ENCODE data around the gene COMT. TPM values are rescaled to one million over a fixed set of nuclear protein-coding genes. Genes with fewer than 3 reads are reported as not detected.

The COMT gene
- total and polyA plus RNA-seq, 11 donors = 69.7 to 249 (median 119) TPM

- ATAC-seq = no peak
- Histone ChIP-seq H3K4me3 (no peak overlapping the region), H3K36me3 (peaks cover 0 to 51% (median 26%) of the 10 kb centered on the region in 9 donors), H3K27me3 (no peaks in the 10 kb centered on the region), H3K4me1 (peaks cover 0 to 26% (median 10%) of the 10 kb centered on the region in 12 donors), H3K9me3 (no peaks in the 10 kb centered on the region), H3K27ac (no peak overlapping the region)
- intact Hi-C loops (cut with DNase I) = no loop called here
- TF ChIP-seq POLR2A (IDR thresholded peaks at IDR 0.05) = no peak
- TF ChIP-seq CTCF (IDR thresholded peaks at IDR 0.05) = no peak
- 93 to 100% (median 95%) methylated on average over 9 to 15 of the region's 15 CpGs for WGBS, 4 donors
- no peak for DNase-seq
Observed at GRCh38 chr22:19893363-19893762, 48.2 kb upstream of the COMT start.

- H3K4me1 ChIP-seq = peaks cover 0 to 26% (median 10%) of the 10 kb centered on the region in 12 donors
- no peak overlapping the region for H3K4me3 ChIP-seq
- no peak for TF ChIP-seq CTCF (IDR thresholded peaks at IDR 0.05)
- TF ChIP-seq POLR2A (IDR thresholded peaks at IDR 0.05) = no peak
- no peak overlapping the region for H3K27ac ChIP-seq
- H3K36me3 ChIP-seq = peaks cover 0 to 56% (median 32%) of the 10 kb centered on the region in 9 donors
- DNase-seq = no peak
- ATAC-seq = no peak
- H3K27me3 ChIP-seq = no peaks in the 10 kb centered on the region
- WGBS, 4 donors = 93 to 97% (median 95%) methylated on average over 11 to 23 of the region's 23 CpGs
- intact Hi-C loops (cut with DNase I) = no loop called here
- H3K9me3 ChIP-seq = no peaks in the 10 kb centered on the region
Observed at GRCh38 chr22:19895160-19895849, 46.3 kb upstream of the COMT start.

- intact Hi-C loops (cut with DNase I) = no loop called here
- peaks cover 0 to 15% (median 6%) of the 10 kb centered on the region in 12 donors for H3K4me1 ChIP-seq
- peak in 1 of 4 donors; percentile 31 for ATAC-seq
- no peaks in the 10 kb centered on the region for H3K9me3 ChIP-seq
- DNase-seq = no peak
- H3K27ac ChIP-seq = no peak overlapping the region
- no peak overlapping the region for H3K4me3 ChIP-seq
- no peaks in the 10 kb centered on the region for H3K27me3 ChIP-seq
- TF ChIP-seq POLR2A (IDR thresholded peaks at IDR 0.05) = no peak
- no peak for TF ChIP-seq CTCF (IDR thresholded peaks at IDR 0.05)
- 81 to 89% (median 86%) methylated on average over 11 to 15 of the region's 15 CpGs for WGBS, 4 donors
- peaks cover 0 to 63% (median 32%) of the 10 kb centered on the region in 9 donors for H3K36me3 ChIP-seq
Observed at GRCh38 chr22:19896665-19897355, 44.8 kb upstream of the COMT start.

GRCh38 chr22:19897726-19898125, 43.8 kb upstream of the COMT start:
- WGBS, 4 donors = 87 to 91% (median 88%) methylated on average over 10 to 16 of the region's 16 CpGs
- TF ChIP-seq CTCF (IDR thresholded peaks at IDR 0.05) = no peak
- TF ChIP-seq POLR2A (IDR thresholded peaks at IDR 0.05) = no peak
- peak in 1 of 5 donors; percentile 25 for DNase-seq
- Histone ChIP-seq H3K4me1 (peaks cover 0 to 6% (median 0%) of the 10 kb centered on the region in 12 donors), H3K36me3 (peaks cover 0 to 68% (median 32%) of the 10 kb centered on the region in 9 donors), H3K27me3 (no peaks in the 10 kb centered on the region), H3K4me3 (no peak overlapping the region), H3K9me3 (no peaks in the 10 kb centered on the region), H3K27ac (no peak overlapping the region)
- no peak for ATAC-seq
- intact Hi-C loops (cut with DNase I) = no loop called here
